ENCODE results near the gene ATP1A1.

ATP1A1 gene

DNA sequence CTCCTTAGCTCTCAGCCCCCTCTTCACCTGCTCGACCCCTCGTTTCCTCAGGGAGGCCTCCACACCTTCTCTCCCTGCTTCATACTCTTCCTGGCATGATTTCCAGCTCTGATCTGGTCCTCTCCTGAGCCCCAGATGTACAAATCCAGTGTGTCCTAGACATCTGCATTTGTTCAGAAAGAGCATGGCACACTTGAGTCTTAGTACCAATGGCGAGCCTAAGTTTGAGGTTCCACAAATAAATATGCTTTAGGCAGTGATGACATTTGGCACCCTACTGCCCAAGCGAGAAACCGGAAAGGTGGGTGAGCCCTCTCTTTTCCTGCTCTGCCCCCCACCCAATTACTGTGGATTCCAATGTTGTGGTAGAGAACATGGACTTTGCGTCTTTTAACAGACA, 34.0 kb downstream of the ATP1A1 start:
- TF ChIP-seq, protein P1, sequence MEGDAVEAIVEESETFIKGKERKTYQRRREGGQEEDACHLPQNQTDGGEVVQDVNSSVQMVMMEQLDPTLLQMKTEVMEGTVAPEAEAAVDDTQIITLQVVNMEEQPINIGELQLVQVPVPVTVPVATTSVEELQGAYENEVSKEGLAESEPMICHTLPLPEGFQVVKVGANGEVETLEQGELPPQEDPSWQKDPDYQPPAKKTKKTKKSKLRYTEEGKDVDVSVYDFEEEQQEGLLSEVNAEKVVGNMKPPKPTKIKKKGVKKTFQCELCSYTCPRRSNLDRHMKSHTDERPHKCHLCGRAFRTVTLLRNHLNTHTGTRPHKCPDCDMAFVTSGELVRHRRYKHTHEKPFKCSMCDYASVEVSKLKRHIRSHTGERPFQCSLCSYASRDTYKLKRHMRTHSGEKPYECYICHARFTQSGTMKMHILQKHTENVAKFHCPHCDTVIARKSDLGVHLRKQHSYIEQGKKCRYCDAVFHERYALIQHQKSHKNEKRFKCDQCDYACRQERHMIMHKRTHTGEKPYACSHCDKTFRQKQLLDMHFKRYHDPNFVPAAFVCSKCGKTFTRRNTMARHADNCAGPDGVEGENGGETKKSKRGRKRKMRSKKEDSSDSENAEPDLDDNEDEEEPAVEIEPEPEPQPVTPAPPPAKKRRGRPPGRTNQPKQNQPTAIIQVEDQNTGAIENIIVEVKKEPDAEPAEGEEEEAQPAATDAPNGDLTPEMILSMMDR (conservative IDR thresholded peaks at IDR 0.05; ENCODE audit: control insufficient read depth, insufficient read depth, low read depth, low read length), result no peak
- no peak for DNase-seq (ENCODE audit: low read depth)
- H3K4me3 ChIP-seq (ENCODE audit: control insufficient read depth, low read depth, low read length), result no peak overlapping the region

DNA sequence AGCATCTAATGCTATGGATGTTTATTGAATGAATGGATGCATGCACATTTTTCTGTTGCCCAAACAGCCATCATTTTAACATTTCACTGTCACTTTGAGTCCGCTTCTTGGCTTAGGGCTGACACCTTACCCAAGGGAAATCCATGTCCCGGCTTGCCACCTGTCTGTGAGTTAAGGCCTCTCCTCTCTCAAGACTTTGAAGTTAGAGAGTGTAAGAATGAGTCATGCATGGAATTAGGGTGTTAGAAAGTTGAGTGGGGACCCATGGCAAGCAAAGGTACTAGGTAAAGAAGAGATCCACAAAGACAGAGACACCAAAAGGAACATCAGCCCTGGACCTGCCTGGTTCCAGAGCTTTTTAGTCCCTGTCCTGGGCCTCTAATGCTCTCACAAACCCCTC, 35.1 kb downstream of the ATP1A1 start:
- H3K4me3 ChIP-seq (ENCODE audit: control insufficient read depth, low read depth, low read length), result no peak overlapping the region
- DNase-seq (ENCODE audit: low read depth), result no peak
- TF ChIP-seq, protein P1 (conservative IDR thresholded peaks at IDR 0.05; ENCODE audit: control insufficient read depth, insufficient read depth, low read depth, low read length), result no peak

DNA sequence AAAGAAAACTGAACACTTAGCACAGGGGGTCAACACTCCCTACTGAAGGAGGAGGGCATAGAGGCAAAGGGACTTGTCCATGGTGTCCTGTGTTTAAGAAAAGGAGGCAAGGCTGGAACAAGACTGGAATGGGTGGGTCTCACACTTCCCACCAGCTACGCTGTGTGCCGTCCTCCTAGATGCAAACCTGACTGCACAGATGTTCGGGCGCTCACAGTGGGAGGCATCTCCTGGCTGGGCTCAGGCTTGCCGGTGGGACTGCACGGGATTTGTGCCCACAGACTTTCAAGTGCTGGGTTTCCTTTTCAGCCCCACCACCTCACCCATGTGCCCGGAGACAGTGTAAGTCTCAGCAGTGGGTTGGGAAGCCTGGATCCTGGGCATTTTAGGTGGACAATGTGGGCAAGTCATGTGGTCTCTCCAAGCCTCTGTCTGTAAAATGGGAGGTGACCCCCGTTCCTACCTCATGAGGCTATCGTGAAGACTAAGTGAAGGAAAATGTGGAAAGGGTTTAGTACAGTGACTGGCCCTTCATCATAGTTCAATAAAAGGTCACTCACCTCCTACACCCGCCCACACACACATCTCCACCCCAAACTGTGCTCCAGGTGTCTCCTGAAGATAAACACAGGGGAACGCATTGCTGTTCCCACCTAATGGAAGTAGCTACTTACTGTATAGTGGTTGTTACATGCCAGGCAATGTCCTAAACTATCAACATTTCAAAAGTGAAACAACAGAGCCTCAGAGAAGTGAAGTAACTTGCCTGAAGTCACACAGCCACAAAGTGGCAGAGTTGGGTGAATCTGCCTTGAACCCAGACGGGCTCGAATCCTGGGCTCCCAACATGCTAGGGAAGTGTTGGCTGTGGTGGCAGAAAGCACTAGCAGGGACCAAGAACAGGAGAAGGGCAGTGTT, 36.0 kb downstream of the ATP1A1 start:
- no peak overlapping the region for H3K4me3 ChIP-seq (ENCODE audit: control insufficient read depth, low read depth, low read length)
- TF ChIP-seq, protein P1 (conservative IDR thresholded peaks at IDR 0.05; ENCODE audit: control insufficient read depth, insufficient read depth, low read depth, low read length), result no peak
- no peak for DNase-seq (ENCODE audit: low read depth)

DNA sequence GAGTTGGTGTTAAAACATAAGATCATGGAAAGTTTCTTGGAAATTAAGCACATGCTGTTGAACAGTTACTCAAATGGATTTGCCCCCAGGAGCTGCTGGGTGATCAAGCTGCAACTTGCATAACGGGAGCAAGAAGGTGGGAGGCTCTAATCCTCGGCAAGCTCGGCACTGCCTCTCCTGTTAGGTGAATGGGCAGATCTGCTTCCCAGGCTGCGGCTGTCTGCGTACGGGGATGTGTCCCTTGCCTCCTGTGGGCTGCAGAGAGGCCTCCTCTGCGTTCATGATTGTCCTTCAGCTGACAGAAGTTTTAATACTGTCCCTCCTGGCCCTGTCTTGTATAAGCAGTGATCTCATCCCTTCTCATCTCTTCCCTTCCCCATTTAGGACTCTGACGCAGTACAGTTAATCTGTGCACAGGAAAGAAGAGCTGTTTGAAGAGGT, 36.7 kb downstream of the ATP1A1 start:
- peak; percentile 45 for DNase-seq (ENCODE audit: low read depth)
- TF ChIP-seq, protein P1 (conservative IDR thresholded peaks at IDR 0.05; ENCODE audit: control insufficient read depth, insufficient read depth, low read depth, low read length), result no peak
- H3K4me3 ChIP-seq (ENCODE audit: control insufficient read depth, low read depth, low read length), result no peak overlapping the region

DNA sequence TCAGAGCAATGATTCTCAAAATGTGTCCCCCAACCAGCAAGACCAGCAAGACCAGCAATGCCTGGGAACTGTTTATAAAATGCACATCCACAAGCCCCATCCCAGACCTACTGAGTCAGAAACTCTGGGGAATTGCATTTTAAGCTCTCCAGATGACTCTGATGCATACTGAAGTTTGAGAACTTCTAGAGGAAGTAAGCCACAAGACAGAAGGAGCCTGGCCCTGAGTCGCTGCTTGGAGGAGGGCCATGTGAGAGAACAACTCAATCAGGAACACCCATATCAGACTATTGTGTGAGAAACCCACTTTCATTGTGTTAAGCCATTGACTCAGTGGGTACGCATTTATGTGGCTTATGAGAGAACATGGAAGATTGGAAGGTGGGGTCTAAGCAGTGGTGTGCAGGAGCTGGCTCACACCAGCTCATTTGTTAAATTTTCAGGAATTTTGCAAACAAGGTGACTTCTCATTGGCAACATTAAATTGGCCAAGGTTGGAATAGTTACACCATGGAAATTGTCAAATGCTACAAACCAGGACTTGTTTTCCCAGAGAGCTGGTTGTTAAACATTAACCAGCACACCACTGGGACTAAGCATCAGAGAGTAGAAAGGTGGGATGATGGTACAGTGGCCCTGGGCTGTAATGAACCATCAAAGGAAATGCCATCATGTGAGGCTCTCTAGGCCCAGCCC, 38.9 kb downstream of the ATP1A1 start:
- DNase-seq (ENCODE audit: low read depth), result peak; percentile 97
- no peak overlapping the region for H3K4me3 ChIP-seq (ENCODE audit: control insufficient read depth, low read depth, low read length)
- TF ChIP-seq, protein P1 (conservative IDR thresholded peaks at IDR 0.05; ENCODE audit: control insufficient read depth, insufficient read depth, low read depth, low read length), result no peak

DNA sequence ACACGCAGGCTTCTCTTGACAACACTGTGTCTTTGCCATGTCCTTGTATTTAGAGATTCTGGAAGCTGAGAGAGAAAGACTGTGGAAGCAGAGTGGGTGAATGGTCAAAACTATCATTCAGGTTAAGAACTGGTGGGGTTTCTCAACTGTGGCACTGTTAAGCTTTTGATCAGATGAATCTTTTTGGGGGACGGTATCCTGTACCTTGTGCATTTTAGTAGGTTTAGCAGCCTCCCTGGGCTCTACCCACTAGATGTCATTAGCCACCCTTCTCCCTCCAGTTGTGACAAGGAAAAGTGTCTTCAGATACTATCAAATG, 39.4 kb downstream of the ATP1A1 start:
- no peak for DNase-seq (ENCODE audit: low read depth)
- TF ChIP-seq, protein P1 (conservative IDR thresholded peaks at IDR 0.05; ENCODE audit: control insufficient read depth, insufficient read depth, low read depth, low read length), result no peak
- H3K4me3 ChIP-seq (ENCODE audit: control insufficient read depth, low read depth, low read length), result no peak overlapping the region
